GM06990 (cell line): ENCODE results near the gene ZBTB4.

Experiments
- DNase-seq: peaks from one replicate; pipeline ENCODE4 v3.0.0-alpha.2; 2011; ENCODE audit not compliant: insufficient read length; ENCODE audit errors: extremely low read depth
- H3K27me3 ChIP-seq: replicated peaks from 2 replicates; pipeline ENCODE4 v1.6.0; 2011; ENCODE audit warnings: low read length; ENCODE audit not compliant: control insufficient read depth, insufficient read depth
- H3K36me3 ChIP-seq: 2 replicates; pipeline ENCODE4 v1.5.1; 2011; ENCODE audit warnings: low read length; ENCODE audit not compliant: control insufficient read depth, insufficient read depth
- H3K4me3 ChIP-seq: replicated peaks from 2 replicates; pipeline ENCODE4 v1.5.1; 2011; ENCODE audit warnings: low read depth, mild to moderate bottlenecking, control low read depth, low read length
- CTCF ChIP-seq: IDR thresholded peaks from 2 replicates; pipeline ENCODE4 v1.5.1; 2011; ENCODE audit warnings: low read length, control low read depth, mild to moderate bottlenecking, inconsistent platforms; ENCODE audit not compliant: insufficient read depth, poor library complexity, severe bottlenecking

Gene ZBTB4

GRCh38 chr17:7429722-7430121 is 49.7 kb downstream of the ZBTB4 start:
- Histone ChIP-seq H3K27me3 (no peaks in the 10 kb centered on the region), H3K36me3 (no peaks in the 10 kb centered on the region), H3K4me3 (no peak overlapping the region)
- DNase-seq = no peak
- no peak for TF ChIP-seq CTCF

- DNase-seq = no peak
- Histone ChIP-seq H3K36me3 (no peaks in the 10 kb centered on the region), H3K4me3 (no peak within 1 kb of the TSS), H3K27me3 (no peaks in the 10 kb centered on the region)
- TF ChIP-seq CTCF = no peak
These were observed 50.9 kb downstream of the ZBTB4 start, which contains the start of gene SPEM3 for GRCh38 chr17:7428557-7428956. Gene SPEM3, plus strand, starts transcription at chr17:7428857. Its CDS starts 46 bp downstream, at chr17:7428903.

GRCh38 chr17:7427549-7427948 is 51.9 kb downstream of the ZBTB4 start:
- Histone ChIP-seq H3K36me3 (no peaks in the 10 kb centered on the region), H3K4me3 (no peak overlapping the region), H3K27me3 (no peaks in the 10 kb centered on the region)
- no peak for TF ChIP-seq CTCF
- no peak for DNase-seq

- Histone ChIP-seq H3K4me3 (no peak overlapping the region), H3K27me3 (no peaks in the 10 kb centered on the region), H3K36me3 (no peaks in the 10 kb centered on the region)
- DNase-seq = no peak
- TF ChIP-seq CTCF = no peak
These were observed 52.4 kb downstream of the ZBTB4 start for GRCh38 chr17:7426896-7427489.

GRCh38 chr17:7426203-7426863 is 53.1 kb downstream of the ZBTB4 start:
- Histone ChIP-seq H3K27me3 (no peaks in the 10 kb centered on the region), H3K4me3 (no peak overlapping the region), H3K36me3 (no peaks in the 10 kb centered on the region)
- TF ChIP-seq CTCF = no peak
- no peak for DNase-seq

- Histone ChIP-seq H3K27me3 (no peaks in the 10 kb centered on the region), H3K4me3 (no peak overlapping the region), H3K36me3 (no peaks in the 10 kb centered on the region)
- TF ChIP-seq CTCF = no peak
- DNase-seq = no peak
These were observed 53.7 kb downstream of the ZBTB4 start for GRCh38 chr17:7425756-7426155.
